ENCODE data around the gene SLIT3.

Gene SLIT3

GRCh38 chr5:168781941-168782571, 518.9 kb downstream of the SLIT3 start:
- DNase-seq: no peak

- DNase-seq: no peak
Measured at GRCh38 chr5:168780888-168781287, 520.1 kb downstream of the SLIT3 start.

GRCh38 chr5:168779333-168779732, 521.6 kb downstream of the SLIT3 start:
- no peak for DNase-seq

GRCh38 chr5:168778536-168778935, 522.4 kb downstream of the SLIT3 start:
- DNase-seq: no peak

GRCh38 chr5:168777651-168778050, 523.3 kb downstream of the SLIT3 start:
- no peak for DNase-seq

GRCh38 chr5:168776070-168776469, 524.9 kb downstream of the SLIT3 start:
- DNase-seq: no peak

- no peak for DNase-seq
Measured at GRCh38 chr5:168773226-168773625, 527.7 kb downstream of the SLIT3 start.

GRCh38 chr5:168772316-168772961, 528.5 kb downstream of the SLIT3 start:
- DNase-seq: no peak

- DNase-seq: no peak
Measured at GRCh38 chr5:168771678-168772077, 529.3 kb downstream of the SLIT3 start.

- no peak for DNase-seq
Measured at GRCh38 chr5:168770996-168771395, 529.9 kb downstream of the SLIT3 start.

GRCh38 chr5:168770036-168770498, 530.9 kb downstream of the SLIT3 start:
- DNase-seq: no peak

- DNase-seq: no peak
Measured at GRCh38 chr5:168768172-168768571, 532.8 kb downstream of the SLIT3 start.

GRCh38 chr5:168766426-168766700, 534.6 kb downstream of the SLIT3 start:
- no peak for DNase-seq

- DNase-seq: no peak
Measured at GRCh38 chr5:168765551-168766425, 535.2 kb downstream of the SLIT3 start.

GRCh38 chr5:168765086-168765550, 535.8 kb downstream of the SLIT3 start:
- DNase-seq: no peak

- DNase-seq: no peak
Measured at GRCh38 chr5:168756453-168757391, 544.2 kb downstream of the SLIT3 start.

- no peak for DNase-seq
Measured at GRCh38 chr5:168755548-168756093, 545.3 kb downstream of the SLIT3 start.

- DNase-seq: no peak
Measured at GRCh38 chr5:168753691-168754254, 547.2 kb downstream of the SLIT3 start.

- no peak for DNase-seq
Measured at GRCh38 chr5:168752416-168753190, 548.3 kb downstream of the SLIT3 start.

GRCh38 chr5:168752012-168752411, 548.9 kb downstream of the SLIT3 start:
- no peak for DNase-seq

- DNase-seq: no peak
Measured at GRCh38 chr5:168750926-168751325, 550.0 kb downstream of the SLIT3 start.

All from NCI-H1417 treated with DMSO at 0.1 percent for 48 hours (cell line).